ENCODE measurements around the gene ARMCX2.

GRCh38 chrX:101656817-101657216, 2.8 kb downstream of the ARMCX2 start:
- no peak for TF ChIP-seq NANOG (IDR thresholded peaks at IDR 0.05; ENCODE audit: borderline replicate concordance)
- TF ChIP-seq CTCF (conservative IDR thresholded peaks at IDR 0.05; ENCODE audit: low read depth in 2 of 2), result no peak
- no peak for TF ChIP-seq POLR2AphosphoS5 (IDR thresholded peaks at IDR 0.05; ENCODE audit: low read depth)
- no peak for TF ChIP-seq ZNF331 (CRISPR knock-in tag; IDR thresholded peaks at IDR 0.05; ENCODE audit: low read depth)
- no peak for TF ChIP-seq EZH2phosphoT487 (IDR thresholded peaks at IDR 0.05; ENCODE audit: unreplicated experiment)
- TF ChIP-seq, protein P1, sequence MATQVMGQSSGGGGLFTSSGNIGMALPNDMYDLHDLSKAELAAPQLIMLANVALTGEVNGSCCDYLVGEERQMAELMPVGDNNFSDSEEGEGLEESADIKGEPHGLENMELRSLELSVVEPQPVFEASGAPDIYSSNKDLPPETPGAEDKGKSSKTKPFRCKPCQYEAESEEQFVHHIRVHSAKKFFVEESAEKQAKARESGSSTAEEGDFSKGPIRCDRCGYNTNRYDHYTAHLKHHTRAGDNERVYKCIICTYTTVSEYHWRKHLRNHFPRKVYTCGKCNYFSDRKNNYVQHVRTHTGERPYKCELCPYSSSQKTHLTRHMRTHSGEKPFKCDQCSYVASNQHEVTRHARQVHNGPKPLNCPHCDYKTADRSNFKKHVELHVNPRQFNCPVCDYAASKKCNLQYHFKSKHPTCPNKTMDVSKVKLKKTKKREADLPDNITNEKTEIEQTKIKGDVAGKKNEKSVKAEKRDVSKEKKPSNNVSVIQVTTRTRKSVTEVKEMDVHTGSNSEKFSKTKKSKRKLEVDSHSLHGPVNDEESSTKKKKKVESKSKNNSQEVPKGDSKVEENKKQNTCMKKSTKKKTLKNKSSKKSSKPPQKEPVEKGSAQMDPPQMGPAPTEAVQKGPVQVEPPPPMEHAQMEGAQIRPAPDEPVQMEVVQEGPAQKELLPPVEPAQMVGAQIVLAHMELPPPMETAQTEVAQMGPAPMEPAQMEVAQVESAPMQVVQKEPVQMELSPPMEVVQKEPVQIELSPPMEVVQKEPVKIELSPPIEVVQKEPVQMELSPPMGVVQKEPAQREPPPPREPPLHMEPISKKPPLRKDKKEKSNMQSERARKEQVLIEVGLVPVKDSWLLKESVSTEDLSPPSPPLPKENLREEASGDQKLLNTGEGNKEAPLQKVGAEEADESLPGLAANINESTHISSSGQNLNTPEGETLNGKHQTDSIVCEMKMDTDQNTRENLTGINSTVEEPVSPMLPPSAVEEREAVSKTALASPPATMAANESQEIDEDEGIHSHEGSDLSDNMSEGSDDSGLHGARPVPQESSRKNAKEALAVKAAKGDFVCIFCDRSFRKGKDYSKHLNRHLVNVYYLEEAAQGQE (IDR thresholded peaks at IDR 0.05; ENCODE audit: unreplicated experiment), result no peak
- no peak for TF ChIP-seq EZH2 (IDR thresholded peaks at IDR 0.05; ENCODE audit: low read depth, unreplicated experiment)
- no peak for TF ChIP-seq ETS1 (IDR thresholded peaks at IDR 0.05)
- no peak for TF ChIP-seq CREB1 (CRISPR knock-in tag; IDR thresholded peaks at IDR 0.05; ENCODE audit: low read depth)
- no peak for TF ChIP-seq JUNB (IDR thresholded peaks at IDR 0.05; ENCODE audit: unreplicated experiment)

Measured in GM23338 (cell line).